Measurements from ENCODE around the gene PRIM2.
"Not testable (repeated sequence)": the region's sequence is repeated elsewhere in the genome, so short reads cannot be mapped to it uniquely, and the experiment has no call there.

PRIM2 gene

DNA sequence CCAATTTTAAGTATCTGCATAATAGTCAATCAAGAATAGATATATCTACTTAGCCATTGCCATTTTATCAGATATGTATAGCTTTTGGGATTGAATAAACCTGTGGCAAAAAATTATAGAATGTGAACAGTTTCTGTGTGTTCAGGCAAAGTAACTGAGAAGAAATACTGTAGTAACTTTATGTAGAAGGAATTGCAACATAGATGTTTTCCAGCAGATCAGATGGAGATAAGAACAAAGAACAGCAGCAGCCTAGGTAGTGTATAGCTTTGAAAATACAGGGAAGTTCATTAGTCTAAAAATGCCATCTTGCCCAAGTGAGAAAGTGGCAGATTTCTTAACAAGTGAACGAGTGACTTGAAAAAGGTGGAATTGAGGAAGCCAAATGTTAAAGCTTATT is 197.7 kb downstream of the PRIM2 start:
- DNase-seq = not testable (repeated sequence)

DNA sequence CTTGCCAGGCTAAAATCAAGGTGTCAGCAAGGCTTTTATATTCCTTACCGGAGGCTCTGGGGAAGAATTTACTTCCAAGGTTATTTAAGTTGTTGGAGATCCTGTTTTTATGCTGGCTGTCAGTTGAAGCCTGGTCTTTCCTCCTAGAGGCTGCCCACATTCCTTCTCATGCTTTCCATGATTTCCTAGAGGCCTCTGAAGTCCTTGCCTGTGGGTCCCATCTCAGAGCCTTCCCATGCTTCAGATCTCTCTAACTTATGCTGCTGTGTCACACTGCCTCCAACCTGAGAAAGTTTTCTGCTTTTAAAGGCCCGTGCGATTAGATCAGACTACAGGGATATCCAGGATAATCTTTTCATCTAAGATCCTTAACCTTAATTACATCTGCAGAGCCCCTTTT is 198.4 kb downstream of the PRIM2 start:
- not testable (repeated sequence) for DNase-seq

DNA sequence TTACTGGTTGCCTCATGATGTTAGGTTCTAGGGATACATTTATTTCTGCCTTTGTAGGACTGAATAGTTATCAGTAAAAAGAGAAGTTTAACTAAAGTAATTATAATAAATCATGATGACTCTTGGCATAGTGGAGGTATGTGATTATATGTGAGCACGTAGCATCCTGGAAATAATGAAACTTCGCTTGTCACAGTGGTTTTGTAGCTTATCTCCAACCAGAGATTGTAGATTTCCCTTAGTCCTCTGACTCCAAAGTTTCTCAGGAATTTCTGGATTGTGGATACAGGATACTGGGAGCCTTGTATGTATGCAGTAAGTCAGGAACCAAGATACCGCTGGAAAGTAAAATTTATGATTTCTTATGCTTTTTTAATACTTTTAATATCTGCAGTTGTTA is 199.3 kb downstream of the PRIM2 start:
- not testable (repeated sequence) for DNase-seq

DNA sequence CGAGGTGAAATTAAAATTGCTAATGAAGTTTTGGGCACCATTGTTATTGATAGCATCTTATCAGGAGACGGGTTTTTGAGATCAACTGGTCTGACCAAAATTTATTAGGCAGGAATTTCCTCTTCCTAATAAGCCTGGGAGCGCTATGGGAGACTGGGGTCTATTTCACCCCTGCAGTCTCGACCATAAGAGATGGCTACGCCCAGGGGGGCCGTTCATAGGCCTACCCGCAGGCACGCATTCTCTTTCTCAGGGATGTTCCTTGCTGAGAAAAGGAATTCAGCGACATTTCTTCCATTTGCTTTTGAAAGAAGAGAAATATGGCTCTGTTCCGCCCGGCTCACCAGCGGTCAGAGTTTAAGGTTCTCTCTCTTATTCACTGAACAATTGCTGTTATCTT is 201.8 kb downstream of the PRIM2 start:
- not testable (repeated sequence) for DNase-seq

DNA sequence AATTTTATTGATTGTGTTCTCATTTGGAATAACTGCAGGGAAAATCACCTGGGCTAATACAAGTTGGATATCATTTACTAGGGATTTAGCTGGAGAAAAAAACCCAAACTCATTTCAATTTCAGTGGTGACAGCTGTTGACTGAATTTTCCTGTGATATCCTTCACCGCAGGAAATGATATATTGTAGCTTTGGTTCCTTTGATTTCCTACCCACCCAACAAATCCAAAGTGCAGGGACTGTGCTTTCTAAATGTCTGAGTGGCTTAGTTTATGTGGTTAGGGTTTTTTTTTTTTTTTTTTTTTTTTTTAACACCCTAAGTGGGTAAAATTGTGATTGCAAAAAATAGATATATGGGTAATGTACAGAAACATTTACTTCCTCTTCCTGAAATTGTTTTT is 203.7 kb downstream of the PRIM2 start:
- not testable (repeated sequence) for DNase-seq

DNA sequence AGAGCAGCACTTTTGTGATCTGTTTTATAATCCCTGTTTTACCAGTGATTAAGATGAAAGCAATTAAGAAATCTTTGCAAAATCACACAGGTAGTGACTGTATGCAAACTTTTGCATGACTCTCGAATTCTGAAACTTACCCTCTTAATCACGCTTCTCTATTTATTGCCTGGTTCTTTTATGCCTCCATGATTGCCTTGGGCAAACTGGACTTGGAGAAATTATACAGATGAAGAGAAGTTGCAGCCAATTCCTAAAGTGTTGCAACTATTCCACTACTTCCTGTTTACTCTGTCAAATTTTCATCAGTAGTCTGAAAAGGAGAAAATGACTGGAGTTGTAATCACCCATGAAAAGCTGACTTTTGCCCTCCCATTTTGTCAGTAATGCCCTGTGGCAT is 205.8 kb downstream of the PRIM2 start:
- DNase-seq = not testable (repeated sequence)

DNA sequence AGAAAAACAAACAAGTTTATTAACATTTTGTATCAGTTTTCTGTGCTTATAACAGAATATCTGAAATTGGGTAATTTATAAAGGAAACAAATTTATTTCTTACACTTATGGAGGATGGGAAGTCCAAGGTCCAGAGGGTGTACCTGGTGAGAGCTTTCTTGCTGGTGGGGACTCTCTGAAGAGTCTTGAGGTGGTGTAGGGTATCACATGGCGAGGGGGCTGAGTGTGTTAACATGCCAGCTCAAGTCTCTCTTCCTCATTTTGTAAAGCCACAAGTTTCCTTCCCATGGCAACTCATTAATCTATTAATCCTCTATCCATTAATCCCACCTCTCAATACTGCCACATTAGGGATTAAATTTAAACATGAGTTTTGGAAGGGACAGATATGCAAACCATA is 212.3 kb downstream of the PRIM2 start:
- not testable (repeated sequence) for DNase-seq

DNA sequence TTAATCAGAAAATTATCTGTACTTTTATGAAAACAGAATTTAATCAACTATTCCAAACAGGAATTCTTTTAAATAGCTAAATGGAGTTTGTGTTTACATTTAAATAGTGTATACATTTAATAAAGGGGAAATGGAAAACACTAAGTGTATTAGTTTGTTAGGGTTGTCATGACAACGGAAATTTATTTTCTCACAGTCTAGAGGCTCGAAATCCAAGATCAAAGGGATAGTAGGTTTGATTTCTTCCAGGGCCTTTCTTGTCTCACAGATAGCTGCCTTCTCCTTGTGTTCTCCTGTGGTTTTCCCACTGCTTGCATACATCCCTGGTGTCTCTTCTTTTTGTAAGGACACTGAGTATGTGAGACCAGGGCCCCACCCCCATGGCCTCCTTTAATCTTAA is 215.2 kb downstream of the PRIM2 start:
- not testable (repeated sequence) for DNase-seq

DNA sequence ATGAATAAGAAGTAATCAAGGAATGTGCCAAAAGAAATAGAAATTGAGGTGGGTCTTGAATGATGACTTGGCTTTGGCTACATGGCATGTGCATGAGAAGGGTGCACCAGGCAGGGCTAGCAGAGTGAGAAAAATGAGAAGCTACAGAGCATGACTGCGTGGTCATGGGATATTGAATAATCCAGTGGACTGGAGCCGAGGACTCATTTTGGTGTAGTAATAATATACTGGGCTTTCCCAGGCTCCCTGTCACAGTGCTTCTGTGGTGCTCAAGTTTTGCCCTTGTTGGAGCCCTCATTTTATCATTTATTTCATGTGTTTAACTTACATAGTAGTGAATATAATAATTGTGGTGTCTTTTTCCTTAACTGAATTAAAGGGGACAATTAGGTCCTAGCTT is 217.7 kb downstream of the PRIM2 start:
- DNase-seq = not testable (repeated sequence)

DNA sequence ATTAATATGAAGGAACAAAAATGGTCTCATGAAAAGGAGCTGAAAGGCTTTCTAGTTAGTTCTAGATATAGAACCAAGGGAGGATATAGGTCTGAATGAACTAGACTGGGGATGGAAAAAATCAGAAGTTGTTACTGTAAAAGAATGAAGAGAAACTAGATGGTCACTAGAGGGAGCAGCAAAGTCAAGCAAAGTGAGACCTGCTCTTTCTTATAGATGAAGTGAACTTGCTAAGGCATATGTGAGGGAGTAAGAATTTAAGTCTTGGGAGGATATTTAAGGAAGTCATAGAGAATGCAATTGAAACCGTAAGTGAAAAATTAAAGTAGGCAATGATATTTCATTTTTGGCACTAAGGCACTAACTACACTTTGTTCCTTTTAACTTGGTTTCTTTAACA is 218.6 kb downstream of the PRIM2 start:
- not testable (repeated sequence) for DNase-seq

DNA sequence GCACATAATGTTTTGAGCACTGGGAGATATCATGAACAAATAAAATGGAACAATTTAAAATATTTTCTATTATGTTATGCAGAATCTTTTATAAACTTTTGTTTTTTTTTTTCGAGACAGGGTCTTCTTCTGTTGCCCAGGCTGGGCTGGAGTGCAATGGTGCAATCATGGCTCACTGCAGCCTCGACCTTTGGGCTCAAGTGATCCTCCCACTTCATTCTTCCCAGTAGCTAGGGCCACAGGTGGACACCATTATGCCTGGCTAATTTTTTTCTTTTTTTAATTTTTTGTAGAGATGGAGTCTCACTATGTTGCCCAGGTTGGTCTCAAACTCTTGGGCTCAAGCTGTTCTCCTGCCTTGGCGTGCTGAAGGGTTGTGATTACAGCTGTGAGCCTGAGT is 220.5 kb downstream of the PRIM2 start:
- DNase-seq = not testable (repeated sequence)

DNA sequence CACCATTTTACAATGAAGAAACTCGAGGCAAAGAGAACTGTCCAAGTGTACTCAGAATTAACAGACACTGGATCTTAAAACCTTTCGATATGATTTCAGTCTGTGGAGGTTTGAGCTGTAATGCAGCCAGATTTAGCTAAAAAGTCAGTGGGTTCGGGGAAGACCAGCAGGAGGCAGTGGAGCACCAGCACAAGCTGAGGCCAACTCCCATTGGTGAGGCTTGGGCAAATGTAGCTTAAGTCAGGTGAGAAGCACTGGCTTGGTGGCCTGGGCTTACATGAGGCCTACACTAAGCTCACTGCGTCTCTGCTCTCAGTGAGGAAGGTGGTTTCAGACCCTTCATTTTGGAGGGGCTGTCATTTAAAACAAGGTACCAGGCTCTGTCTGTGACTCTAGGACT is 234.5 kb downstream of the PRIM2 start:
- DNase-seq = not testable (repeated sequence)

DNA sequence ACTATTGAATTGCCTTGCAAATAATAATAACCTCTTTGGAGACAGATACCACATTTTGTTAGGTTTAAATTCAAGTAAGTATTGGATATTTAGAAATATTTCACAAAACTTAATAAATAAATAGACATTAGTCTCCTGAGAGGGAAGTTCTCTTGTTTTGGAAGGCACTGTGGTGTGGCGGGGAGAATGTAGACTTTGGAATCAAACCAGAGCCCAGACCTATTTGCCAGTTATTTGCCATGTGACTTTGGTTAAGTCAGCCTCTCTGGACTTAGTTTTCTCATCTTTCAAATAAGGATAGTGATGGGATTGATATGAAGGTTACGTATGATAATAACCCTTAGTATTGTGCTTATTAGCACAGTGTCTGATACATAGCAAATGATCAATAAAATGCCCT is 240.4 kb downstream of the PRIM2 start:
- not testable (repeated sequence) for DNase-seq

DNA sequence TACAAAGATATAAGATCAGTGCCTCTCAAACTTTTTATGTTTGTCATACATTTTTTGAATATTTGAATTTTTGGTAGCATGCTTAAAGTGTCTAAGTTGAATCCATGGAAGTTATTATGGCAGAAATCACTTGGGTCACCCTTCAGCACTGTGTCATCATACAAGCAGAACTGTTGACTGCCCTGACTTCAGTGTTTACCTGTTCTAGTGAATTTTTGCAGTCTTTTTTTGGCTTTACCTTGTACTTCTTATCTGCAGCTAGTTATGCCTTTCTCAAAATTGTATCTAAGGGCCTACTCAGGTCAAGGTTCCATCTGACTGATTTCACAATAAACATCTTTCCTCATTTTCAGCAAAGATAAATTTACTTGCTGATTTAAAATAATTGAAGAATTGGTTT is 241.7 kb downstream of the PRIM2 start:
- DNase-seq = not testable (repeated sequence)

DNA sequence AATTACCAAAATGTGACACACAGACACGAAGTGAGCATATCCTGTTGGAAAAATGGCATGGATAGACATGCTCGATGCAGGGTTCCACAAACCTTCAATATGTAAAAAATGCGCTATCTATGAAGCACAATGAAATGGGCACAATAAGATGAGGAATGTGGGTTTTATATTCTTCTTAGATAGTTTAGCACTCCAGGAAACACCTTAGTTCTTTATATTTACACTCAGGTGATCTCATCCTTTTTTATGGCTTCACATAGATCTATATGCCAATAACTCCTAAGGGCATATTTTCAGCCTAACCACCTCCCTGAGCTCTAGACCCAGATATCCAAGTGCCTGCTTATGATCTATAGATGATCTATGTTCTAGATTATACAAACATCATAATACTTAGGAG is 244.8 kb downstream of the PRIM2 start:
- not testable (repeated sequence) for DNase-seq

DNA sequence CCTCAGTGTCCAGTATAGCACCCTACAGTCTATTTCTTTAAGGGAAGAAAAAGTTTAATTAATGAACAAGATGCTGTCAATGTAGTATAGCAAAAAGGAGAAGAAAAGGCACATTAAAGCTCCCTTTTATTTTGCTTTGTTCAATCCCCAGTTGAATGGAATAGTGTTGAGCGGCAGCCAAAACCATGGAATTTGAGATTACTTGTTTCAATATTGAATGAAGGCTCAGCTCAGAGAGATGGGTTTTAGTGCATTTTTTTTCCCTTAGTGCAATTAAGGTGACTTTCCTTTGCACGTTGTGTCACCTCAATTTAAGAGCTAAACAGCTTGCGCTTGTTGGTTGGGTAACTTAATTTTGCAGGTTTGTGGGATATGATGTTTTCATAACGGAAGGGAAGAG is 254.7 kb downstream of the PRIM2 start:
- DNase-seq = not testable (repeated sequence)

DNA sequence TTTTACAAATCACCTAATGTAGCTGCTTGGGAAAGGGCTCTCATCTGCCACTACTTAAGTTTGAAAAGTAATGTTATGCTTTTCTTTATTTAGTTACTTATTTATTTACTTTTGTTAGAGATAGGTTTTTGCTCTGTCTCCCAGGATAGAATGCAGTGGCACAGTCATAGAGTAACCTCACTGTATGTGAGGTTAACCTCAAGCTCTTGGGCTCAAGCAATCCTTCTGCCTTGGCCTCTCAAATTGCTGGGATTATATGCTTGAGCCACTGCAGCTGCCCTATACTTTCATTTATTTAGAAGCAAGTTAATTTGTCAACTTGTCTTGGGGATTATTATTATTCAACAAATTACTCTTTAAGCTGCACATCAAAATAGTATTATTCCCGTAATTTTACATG is 255.4 kb downstream of the PRIM2 start:
- not testable (repeated sequence) for DNase-seq

DNA sequence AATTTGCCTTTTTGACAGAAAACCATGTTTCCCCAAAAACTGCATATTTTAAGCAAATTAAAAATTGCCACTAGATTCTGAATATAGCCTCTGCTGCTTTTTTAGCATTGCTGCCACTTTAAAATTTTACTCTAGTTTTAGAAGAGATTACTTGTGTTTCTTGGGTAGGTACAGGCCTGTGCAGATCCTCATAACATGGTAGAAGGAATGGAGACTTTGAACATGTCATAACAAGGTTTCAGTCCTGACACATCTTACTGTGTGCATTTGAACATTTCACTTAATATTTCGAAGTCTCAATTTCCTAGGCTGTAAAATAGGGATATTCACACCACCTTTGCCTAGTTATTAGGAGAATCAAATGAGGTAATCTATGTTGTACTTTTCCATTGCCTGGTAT is 259.6 kb downstream of the PRIM2 start:
- DNase-seq = not testable (repeated sequence)

DNA sequence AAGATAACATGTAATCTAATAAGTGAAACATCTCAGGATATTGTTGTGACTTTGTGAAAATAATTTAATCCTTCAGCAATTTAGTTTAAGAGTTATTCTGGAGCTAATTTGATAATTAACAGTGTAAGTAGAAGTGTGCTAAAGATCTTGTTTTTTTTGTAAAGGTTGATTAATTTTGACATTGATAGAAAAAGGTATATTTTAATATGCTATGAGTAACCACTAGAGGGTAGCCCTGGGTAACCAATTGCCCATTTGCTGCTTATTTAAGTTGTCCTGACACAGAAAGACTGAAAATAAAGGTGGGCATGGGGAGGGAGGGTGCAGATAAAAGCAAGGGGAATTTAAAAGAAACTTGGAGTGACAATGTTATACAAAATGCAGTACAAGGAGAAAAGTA is 262.1 kb downstream of the PRIM2 start:
- not testable (repeated sequence) for DNase-seq

DNA sequence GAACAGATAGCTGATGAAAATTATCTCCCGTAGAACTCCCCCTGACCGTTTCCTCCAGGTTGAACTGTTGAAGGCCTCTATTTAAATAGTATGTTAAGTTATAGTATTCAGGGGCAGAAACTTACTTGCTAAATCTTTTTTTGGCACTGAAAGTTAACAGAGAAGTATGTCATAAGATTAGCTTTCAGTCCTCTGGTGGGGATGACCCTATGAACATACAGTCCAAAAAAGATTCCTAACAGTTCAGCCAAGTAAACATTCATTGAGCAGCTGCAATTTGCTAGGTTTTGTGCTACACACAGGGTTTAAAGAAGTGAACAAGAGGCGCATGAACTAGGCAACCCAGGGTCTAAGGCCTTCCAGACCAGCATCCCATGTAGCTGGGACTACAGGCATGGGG is 264.2 kb downstream of the PRIM2 start:
- DNase-seq = not testable (repeated sequence)

DNA sequence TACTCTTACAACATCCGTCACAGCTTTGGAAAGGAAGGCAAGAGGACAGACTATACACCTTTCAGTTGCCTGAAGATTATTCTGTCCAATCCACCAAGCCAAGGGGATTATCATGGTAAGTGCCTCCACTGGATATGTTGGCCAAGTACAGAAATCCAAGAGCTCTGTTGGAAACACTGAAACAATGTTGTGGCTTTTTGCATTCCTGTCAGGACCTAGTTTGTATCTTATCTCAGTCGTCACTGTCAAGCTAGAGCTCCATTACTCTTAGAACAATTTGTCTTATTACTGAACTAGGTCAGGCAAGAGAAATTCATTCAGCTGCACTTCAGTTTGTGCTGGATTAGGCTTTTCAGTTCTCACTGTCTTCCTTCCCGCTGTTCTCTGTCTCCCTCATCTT is 283.7 kb downstream of the PRIM2 start:
- DNase-seq = not testable (repeated sequence)

DNA sequence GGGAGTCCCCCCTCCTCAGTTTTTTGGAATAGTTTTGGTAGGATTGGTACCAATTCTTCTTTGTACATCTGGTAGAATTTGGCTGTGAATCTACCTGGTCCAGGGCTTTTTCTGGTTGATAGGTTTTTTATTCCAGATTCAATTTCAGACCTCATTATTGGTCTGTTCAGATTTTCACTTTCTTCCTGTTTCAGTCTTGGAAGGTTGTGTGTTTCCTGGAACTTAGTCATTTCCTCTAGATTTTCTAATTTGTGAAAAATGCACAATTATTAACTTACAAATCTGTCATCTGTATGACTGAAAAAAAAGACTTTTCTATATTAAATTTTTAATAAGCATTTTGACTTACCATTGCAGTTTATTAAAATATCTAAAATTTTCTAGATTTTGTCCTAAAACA is 287.9 kb downstream of the PRIM2 start:
- not testable (repeated sequence) for DNase-seq

DNA sequence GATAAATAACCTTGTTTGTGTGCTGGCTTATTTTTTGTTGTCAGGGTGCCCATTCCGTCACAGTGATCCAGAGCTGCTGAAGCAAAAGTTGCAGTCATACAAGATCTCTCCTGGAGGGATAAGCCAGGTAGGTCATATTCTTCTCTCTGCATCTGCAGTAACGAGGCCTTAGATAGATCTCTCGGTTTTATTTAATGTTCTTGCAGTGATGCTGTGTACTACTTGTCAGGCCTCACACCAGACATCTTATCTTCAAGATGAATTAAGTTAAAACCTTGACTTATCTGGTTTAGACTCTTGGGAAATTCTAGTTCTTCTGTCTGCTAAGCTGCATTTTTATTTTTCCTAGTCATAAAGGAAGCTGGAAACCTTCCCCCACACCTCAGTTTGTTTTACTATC is 288.9 kb downstream of the PRIM2 start:
- not testable (repeated sequence) for DNase-seq

DNA sequence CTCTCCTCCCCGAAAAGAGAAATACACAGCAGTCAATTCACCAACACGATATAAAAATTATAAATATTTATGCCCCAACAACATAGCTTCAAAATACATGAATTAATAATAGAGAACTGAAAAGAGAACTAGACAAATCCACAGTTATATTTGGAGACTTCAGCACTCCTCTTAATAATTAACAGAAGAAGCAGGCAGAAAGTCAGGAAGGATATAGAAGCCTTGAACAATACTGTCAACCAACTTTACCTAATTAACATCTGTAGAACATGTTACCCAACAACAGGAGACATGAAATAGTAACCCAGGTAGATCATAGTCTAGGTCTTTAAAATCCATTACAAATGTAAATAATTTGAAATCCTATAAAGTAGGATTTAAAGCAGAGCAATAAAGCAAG is 293.2 kb downstream of the PRIM2 start:
- DNase-seq = not testable (repeated sequence)

DNA sequence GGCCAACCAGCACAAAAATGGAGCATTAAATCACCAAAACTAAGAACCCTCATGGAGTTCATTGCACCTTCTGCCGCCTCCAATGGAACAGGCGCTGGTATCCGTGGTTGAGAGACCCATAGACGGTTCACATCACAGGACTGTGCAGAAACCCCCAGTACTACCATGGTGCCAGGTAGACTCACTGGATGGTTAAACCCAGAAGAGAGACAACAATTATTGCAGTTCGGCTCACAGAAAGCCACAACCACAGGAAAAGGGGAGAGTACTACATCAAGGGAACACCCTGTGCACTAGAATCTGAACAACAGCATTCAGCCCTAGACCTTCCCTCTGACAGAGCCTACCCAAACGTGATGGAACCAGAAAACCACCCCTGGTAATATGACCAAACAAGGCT is 301.5 kb downstream of the PRIM2 start:
- DNase-seq = not testable (repeated sequence)

DNA sequence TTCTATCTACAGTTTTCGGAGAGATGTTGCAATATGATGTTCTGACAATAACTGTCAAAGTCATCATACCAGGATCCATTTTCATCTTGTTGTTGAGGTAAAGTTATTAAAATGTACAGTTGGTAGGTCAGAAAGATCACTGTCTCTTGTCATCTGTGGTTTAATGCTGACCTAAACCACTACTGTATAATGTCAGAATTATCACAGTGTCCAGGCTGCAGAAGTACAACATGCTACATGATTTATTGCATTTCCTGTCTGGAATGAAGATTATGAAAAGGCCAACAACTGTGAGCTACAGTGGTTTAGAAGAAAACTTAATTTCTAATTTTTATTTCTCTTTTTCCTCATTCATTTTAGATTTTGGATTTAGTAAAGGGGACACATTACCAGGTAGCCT is 314.3 kb downstream of the PRIM2 start:
- not testable (repeated sequence) for DNase-seq

All from NCI-H774 (cell line).